NCI-H1417 (cell line): ENCODE results near the gene TMEM161A.
"Not testable (repeated sequence)": the region's sequence is repeated elsewhere in the genome, so short reads cannot be mapped to it uniquely, and the experiment has no call there.

ENCODE experiments used
- DNase-seq, 3 experiments: peaks; one replicate each; lab custom pipeline; 2025; lab: John Stamatoyannopoulos, UW

TMEM161A gene

DNA sequence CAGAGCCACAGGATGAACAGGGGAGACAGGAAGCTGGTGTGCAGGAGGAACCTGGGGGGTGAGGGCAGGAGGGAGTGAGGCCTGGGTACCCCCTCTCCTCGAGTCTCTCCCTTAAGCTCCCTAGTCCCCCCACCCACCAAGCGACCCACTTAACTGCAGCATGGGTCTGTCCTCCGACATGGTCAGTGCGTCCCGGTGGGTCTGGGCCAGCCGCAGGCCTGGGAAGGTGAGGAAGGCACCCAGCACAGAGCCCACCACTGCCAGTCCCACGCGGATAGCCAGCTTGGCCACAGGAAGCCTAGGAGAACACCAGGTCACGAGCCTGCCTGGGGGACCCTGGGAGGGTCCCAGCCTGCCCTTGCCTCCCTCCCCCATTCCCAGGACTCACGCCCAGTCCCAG, 16.9 kb downstream of the TMEM161A start:
- DNase-seq = no peak

DNA sequence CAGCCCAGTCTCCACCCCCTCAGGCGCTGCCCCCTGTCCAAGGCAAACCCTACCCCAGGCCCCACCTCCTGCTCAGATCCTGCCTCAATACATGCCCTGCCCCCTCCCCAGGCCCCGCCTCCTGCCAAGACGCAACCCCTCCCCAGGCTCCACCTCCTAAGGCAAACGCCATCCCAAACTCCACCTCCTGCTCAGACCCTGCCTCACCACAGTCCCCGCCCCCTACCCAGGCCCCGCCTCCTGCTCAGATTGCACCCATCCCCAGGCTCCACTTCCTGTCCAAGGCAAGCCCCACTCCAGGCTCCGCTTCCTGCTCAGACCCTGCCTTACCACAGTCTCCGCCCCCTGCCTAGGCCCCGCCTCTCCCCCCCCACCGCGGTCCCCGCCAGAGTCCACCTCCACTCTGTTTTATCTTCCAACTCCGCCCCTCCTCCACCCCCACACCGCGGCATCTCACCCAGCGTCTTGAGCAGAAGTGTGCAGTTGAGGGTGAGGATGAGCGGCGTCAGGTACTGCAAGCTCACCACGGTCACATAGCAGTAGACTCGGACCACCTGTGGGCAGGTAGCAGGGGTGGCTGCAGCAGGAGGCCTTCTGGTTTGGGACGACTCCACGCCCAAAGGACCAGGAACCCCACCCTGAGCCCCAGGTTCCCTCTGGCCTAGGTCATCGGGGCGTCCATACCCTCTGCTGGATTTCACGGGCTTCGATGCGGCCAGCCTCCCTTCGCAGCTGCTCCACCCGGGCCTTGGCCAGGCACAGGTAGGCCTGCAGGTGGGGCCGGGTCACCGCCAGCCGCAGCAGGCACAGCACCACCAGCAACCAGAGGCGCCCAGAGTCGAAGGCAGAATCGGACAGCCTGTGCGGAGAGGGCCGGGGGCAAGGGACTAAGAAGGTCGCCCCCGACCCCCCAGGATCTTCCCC, 17.7 kb downstream of the TMEM161A start:
- DNase-seq = peak in 1 of 3 experiments; percentile 16

DNA sequence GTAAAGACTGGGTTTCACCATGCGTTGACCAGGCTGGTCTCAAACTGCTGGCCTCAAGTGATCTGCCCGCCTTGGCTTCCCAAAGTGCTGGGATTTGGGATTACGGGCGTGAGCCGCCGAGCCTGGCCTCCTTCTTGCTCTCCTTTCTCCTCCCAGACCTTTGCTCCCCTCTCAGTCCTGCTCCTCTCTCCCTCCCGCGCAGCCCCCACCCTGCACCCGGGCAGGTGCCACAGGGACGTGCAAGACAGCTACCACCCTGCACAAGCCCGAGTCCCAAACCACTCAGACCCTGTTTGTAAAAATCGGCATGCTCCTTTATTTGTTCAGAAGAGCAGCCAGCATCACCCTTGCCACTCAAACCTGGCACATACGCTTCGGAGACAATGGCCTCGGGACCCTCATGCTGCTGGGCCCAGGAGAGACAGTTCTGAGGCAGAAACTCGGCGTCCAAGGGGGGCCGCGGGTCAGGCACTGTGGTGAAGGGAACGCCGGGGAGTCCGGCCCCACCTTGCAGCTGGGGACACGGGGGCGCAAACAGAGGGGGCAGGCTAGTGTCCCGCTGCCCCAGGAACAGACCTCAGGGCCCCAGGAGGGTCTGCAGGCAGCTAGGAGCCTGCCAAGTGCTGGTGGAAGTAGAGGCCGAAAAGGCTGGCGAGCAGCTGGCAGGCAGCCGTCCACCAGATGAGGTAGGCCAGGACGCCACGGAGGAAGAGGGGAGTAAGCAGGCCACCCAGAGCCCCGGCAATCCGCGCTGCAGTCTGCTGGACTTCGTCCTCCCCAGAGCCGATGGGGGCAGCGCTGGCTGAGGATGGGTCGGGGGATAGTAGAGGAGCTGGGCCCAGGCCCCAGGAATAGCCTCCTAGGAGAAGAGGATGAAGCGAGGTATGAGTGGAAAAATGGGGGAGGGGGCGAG, 18.7 kb downstream of the TMEM161A start:
- no peak for DNase-seq

DNA sequence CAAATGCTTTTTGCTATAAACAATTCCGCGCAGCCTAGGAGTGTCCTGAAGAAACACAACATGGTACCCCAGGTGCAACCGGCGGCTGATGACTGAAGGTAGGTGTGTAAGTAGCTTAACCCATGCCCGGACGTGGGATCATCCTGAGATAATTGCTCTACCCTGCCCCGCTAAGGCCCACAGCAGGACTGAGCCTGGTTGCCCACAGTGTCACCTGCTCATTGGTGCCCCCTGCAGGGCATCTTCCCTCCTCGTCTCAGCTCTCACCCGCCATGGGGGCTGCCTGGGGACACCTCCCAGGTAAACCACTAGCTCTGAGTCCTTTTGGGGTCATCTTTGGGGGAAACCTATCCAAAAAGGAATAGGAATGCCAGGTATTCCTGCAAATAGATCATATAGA, 22.3 kb downstream of the TMEM161A start:
- DNase-seq = no peak

DNA sequence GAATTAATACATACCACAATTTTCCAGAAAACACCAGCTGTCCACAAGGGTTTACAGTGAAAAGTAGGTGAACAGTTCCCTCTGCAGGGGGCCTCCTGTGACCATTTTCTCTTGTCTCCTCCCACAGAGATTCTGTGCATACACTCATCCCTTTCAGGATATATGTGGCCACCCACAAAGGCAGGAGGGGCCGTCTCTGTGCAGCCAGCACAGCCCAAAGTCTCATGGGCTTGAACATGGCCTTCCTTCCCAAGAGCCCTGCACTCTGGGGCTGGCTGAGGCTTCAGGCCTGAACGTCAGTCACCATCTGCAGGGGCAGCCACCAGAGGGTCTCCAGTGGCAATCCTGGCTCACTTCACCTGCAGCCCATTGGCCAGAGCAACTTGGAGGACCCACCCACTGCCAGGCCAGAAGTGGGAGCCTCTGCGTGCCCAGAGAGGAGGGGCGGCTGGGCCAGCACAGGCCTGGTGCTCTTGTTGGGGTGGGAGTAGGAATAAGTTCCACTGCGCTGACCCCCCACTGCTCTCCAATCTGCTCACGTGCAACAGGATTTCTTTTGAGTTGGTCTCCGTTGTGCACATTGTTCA, 25.1 kb downstream of the TMEM161A start:
- peak in 1 of 3 experiments; percentile 27 for DNase-seq

DNA sequence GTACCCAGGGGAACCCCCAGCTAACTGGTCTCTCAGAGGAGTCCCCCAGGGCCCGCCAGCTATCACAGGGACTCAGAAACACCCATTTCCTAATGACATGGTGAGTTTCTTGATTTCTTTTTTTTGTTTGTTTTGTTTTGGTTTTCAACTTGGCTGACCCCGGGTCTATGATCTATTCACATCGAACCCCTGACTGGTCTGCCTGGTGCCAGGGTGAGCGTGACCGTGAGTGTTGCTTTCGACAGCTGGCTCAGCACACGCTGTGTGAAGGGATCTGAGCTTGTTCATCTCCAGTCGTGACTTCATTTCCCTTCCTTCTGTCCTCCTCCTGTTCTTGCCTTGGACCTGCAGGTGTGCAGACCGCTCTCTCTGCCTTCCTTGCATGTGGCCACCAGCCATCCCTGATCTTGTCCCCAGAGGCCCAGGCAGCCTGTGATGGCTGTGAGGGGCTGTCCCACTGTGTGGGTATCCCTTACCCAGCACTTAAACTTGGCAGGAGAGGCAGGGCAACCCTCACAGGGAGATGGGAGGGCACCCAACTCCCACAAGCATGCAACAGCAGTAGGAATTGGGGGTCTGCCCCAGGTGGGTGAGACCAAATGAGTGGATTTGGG, 26.2 kb downstream of the TMEM161A start:
- DNase-seq = no peak

DNA sequence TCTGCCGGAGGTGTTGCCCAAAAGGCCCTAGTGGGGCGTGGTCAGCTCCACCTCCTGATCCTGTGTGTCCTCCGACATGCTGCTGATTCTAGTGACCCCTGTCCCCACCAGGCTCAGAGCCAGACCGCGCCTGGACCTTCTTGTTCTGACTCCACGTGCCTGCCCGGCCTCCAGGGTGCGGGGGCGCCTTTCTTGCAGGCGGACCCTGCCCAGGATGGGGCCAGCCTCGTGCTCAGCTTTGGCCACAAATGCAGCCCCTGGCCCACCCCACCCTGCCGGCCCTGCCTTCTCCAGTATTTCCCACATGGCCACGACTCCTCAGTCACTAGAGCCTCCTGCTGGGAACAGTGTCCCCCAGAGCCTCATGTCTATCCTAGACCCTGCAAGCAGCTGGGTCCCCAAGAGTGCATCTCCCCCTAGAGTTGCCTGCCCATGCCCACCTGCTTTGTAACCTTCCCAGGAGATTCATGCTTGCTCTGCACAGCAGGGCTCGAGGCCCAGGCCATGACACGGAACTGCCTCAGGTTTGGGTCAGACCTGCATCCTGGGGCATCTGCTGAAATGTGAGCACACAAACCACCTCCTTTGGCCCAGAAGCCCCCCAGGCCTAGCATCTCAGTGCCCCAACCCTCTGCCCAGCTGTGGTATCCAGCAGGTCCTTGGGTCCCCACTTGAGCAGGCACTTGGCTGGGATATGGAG, 27.0 kb downstream of the TMEM161A start:
- no peak for DNase-seq

DNA sequence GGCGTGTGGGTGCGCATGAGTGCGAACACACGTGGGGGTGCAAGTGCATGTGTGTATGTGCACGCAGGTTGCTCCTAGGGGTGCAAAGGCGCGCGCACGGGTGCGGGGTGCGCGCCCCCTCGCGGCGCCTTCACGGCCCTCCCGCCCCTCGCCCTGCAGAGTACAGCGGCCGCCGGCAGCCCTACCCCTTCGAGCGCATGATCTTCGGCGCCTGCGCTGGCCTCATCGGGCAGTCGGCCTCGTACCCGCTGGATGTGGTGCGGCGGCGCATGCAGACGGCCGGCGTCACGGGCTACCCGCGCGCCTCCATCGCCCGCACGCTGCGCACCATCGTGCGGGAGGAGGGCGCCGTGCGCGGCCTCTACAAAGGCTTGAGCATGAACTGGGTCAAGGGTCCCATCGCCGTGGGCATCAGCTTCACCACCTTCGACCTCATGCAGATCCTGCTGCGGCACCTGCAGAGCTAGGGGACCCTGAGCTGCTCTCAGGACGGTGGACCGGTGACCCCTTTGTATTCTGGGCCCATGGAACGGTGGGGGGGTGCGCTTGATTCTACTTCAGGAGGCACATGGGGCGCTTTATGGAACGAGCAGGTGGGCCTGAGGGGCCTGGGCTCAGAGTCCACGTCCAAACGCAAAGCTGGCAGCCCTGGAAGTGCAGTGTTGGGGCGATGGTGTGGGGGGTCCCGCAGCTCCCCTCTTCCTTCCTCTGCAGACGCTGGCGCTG, 27.7 kb downstream of the TMEM161A start:
- no peak for DNase-seq

DNA sequence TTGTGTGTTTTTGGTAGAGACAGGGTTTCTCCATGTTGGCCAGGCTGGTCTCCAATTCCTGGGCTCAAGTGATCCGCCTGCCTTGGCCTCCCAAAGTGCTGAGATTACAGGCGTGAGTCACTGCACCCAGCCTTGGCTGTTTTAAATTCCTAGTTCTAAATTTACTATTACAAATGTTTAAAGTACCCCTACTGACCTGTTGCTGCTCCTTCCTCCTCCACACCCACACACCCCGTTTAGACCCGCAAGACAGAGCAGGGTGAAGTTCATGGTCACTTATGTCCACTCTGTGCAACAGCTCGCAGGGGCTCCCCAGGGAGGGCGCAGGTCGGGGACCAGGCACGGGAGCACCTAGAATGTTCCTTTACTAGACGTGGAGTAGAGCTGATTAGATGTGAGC, 28.7 kb downstream of the TMEM161A start:
- no peak for DNase-seq

- no peak for DNase-seq
Measured at GRCh38 chr19:19107654-19108053, 30.6 kb downstream of the TMEM161A start.

GRCh38 chr19:19106938-19107337, 31.3 kb downstream of the TMEM161A start:
- DNase-seq = not testable (repeated sequence)

GRCh38 chr19:19106056-19106551, 32.2 kb downstream of the TMEM161A start:
- no peak for DNase-seq

DNA sequence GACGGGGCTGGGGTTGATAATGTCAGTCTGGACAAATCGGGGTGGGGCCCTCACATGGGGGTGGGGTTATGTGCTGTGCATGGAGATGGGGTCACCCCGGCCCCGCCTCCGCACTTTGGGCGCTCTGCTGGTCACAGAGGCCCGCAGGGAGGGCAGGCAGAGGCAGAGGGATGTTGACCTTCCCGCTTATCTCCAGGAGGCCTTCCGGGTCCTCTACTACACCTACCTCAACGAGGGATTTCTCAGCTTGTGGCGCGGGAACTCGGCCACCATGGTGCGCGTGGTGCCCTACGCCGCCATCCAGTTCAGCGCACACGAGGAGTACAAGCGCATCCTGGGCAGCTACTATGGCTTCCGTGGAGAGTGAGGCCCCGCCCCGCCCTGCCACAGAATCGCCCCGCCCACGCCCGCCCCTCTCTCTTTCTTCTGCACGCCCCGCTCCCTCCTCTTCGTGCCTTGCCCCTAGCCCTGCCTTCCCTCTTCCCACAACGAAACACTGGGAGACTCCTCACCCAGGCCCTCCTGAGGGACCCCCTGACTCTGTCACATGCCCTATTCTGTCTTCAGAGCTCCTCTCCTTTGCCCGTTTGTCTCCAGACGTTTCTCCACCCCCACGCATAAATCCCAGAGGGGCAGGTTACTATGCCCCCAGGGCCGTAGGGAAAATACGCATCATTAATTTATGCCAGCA, 32.8 kb downstream of the TMEM161A start:
- DNase-seq = peak; percentile 26 to 52 (median 39)

DNA sequence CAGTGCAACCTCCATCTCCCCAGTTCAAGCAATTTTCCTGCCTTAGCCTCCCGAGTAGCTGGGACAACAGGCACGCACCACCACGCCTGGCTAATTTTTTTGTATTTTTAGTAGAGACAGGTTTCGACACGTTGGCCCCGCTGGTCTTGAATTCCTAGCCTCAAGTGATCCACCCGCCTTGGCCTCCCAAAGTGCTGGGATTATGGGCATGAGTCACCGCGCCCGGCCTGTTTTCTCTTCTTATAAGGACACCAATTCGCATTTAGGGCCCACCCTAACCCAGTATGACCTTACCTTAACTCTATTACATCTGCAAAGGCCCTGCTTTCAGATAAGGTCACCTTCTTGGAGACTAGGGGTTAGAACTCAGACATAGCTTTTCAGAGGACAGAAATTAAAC, 35.1 kb downstream of the TMEM161A start:
- no peak for DNase-seq

DNA sequence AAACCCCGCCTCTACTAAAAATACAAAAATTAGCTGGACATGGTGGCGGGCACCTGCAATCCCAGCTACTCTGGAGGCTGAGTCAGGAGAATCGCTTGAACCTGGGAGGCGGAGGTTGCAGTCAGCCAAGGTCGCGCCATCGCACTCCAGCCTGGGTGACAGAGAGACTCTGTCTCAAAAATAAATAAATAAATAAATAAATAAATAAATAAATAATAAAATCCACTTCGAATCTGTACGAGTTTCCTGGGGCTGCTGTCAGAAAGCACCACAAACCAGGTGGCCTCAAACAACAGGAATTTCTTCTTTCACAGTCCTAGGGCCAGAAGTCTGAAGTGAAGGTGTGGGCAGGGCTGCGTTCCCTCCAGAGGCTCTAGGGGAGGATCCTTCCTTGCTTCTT, 35.7 kb downstream of the TMEM161A start:
- DNase-seq = not testable (repeated sequence)

DNA sequence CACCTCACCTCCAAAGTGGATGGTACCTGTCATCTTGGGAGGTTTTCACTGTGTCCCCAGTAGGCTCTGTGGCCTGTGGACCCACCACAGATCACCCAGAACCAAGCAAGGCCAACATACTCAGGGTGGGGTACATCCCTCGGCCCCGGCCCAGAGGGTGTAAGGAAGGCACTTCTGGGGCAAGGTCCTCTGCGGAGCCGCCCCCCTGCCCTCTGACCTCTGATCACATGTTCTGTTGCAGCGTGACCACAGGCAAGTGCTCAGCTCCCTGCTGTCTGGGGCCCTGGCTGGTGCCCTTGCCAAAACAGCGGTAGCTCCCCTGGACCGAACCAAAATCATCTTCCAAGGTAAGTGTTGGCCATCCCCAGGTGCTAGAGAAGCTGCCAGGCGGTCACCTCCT, 36.7 kb downstream of the TMEM161A start:
- DNase-seq = no peak

DNA sequence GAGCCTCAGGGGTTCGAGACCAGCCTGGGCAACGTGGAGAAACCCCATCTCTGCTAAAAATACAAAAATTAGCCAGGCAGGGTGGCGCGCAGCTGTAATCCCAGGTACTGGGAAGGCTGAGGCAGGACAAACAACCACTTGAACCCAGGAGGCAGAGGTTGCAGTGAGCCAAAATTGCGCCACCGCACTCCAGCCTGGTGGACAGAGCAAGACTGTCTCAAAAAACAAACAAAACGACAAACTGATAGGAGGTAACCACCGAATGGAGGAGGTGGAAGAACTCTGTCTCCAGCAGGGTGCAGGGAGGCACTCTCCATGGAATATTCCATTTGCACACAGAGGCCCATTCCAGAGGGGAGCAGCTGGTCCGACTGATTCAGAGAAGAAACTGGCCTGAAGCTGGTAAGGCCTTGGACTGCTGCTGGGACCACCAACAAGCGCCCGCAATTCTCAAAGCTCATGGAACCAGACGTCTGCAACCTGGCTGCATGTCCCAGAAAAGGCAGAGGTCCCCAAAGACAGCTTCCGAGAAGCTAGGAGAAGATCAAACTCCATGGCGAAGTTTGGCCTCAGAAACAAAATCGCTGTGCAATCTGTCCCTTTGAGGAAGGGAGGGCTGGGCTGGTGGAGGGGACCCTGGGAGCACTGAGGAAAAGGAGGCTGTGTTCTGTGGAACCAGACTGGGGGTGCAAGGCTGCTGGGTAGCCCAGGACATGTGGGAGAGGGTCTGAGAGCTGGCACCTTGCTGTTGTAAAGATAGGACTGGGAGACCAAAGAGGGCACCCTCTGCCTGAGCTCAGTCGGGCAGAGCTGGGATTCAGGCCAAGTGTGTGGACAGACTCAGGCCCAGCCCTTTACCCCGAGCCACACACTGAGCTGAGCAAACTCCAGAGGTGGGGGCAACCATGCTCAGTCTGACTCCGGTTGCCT, 39.3 kb downstream of the TMEM161A start:
- no peak for DNase-seq

GRCh38 chr19:19098084-19098702, 40.1 kb downstream of the TMEM161A start:
- DNase-seq = no peak
